HepG2 (cell line): Measurements from ENCODE around the gene NT5DC1. TPM values are rescaled to one million over a fixed set of nuclear protein-coding genes. Genes with fewer than 3 reads are reported as not detected.

Source experiments
- ATAC-seq: fragments of 200-7000 bp; cut with Tn5 transposase; 3 replicates; pipeline ENCODE4 v1.9.1; 2020; ENCODE audit warnings: mild to moderate bottlenecking, moderate library complexity
- BruUV-seq: library from RNA; stranded (reverse); fragments of 400-500 nt; replicated peaks from 2 replicates; lab custom pipeline; 2021; lab: Mats Ljungman, UMichigan
- CTCF ChIA-PET: fragments of 300-600 bp; formaldehyde crosslinking; extraction: SDS; loops from one replicate; lab custom pipeline; 2021; ENCODE audit warnings: low total read pairs, inconsistent platforms, low intra/inter-chr PET ratio; lab: Yijun Ruan, JAX
- POLR2A ChIA-PET: fragments of 350-600 bp; sonication (Branson Sonifier 250); formaldehyde crosslinking; loops from one replicate; lab custom pipeline; 2020; ENCODE audit warnings: antibody characterized with exemption, inconsistent platforms; lab: Yijun Ruan, JAX
- DNase-seq: peaks from one replicate; pipeline ENCODE4 v3.0.0-alpha.2; 2015; ENCODE audit warnings: low spot score
- FAIRE-seq: peaks from 3 replicates; lab custom pipeline; 2011; peaks lifted over from hg19 to GRCh38; lab: Jason Lieb, UNC
- H2AFZ ChIP-seq: one replicate; pipeline ENCODE4 v1.6.1; 2011; ENCODE audit warnings: low read length, inconsistent platforms
- H3K27ac ChIP-seq: fragments of 300-600 bp; 3 replicates; pipeline ENCODE4 v1.8.0; 2011; ENCODE audit warnings: mixed run types, mild to moderate bottlenecking, mixed read lengths, low read length, inconsistent platforms; ENCODE audit not compliant: insufficient read depth; ENCODE audit errors: extremely low read length
- H3K27me3 ChIP-seq, 2 experiments: fragments of 200-600 bp in 1 of 2; 2 replicates in 1 of 2; 3 replicates in 1 of 2; pipeline versions ENCODE4 v1.6.0 to v1.8.0; 2011; ENCODE audit warnings: low read length in 2 of 2, mild to moderate bottlenecking in 2 of 2, moderate library complexity in 2 of 2, inconsistent platforms in 1 of 2; ENCODE audit not compliant: insufficient read depth in 2 of 2, control insufficient read depth in 1 of 2
- H3K36me3 ChIP-seq, 2 experiments: fragments of 200-600 bp in 1 of 2; replicated peaks in 1 of 2; 2 replicates in 1 of 2; 3 replicates in 1 of 2; pipeline versions ENCODE4 v1.5.1 to v1.8.0; 2011; ENCODE audit warnings: low read length in 2 of 2, inconsistent platforms in 1 of 2; ENCODE audit not compliant: insufficient read depth in 2 of 2, control insufficient read depth in 1 of 2
- H3K4me1 ChIP-seq: 2 replicates; pipeline ENCODE4 v1.5.1; 2012; ENCODE audit warnings: low read length, inconsistent platforms; ENCODE audit not compliant: insufficient read depth
- H3K4me2 ChIP-seq: 2 replicates; pipeline ENCODE4 v1.6.0; 2011; ENCODE audit warnings: low read depth, low read length, inconsistent platforms
- H3K4me3 ChIP-seq, 3 experiments: fragments of 200-600 bp in 1 of 3; sonication (generic), shearing (Covaris generic) in 1 of 3; replicated peaks in 1 of 3; 2 replicates each; pipeline ENCODE4 v1.5.1; 2011 to 2016; ENCODE audit warnings: low read length in 3 of 3, inconsistent platforms in 2 of 3, low read depth in 2 of 3, mild to moderate bottlenecking in 2 of 3, control low read depth in 1 of 3, mixed read lengths in 1 of 3; ENCODE audit not compliant: insufficient read depth in 1 of 3
- H3K79me2 ChIP-seq: one replicate; pipeline ENCODE4 v1.6.1; 2011; ENCODE audit warnings: low read length, inconsistent platforms; ENCODE audit not compliant: insufficient read depth
- H3K9ac ChIP-seq: 2 replicates; pipeline ENCODE4 v1.6.0; 2011; ENCODE audit warnings: mild to moderate bottlenecking, low read depth, low read length, inconsistent platforms; ENCODE audit not compliant: insufficient read depth
- H3K9me3 ChIP-seq: 2 replicates; pipeline ENCODE4 v1.5.1; 2012; ENCODE audit warnings: mild to moderate bottlenecking, low read length
- H4K20me1 ChIP-seq: 2 replicates; pipeline ENCODE4 v1.6.0; 2011; ENCODE audit warnings: inconsistent platforms, mild to moderate bottlenecking, low read length, moderate library complexity; ENCODE audit not compliant: insufficient read depth
- ARID2 ChIP-seq: sonication (generic); formaldehyde crosslinking; IDR thresholded peaks from 2 replicates; pipeline ENCODE4 v1.8.1; 2022; ENCODE audit warnings: mild to moderate bottlenecking, missing genetic modification reagents, borderline replicate concordance
- ATF3 ChIP-seq: sonication (generic); formaldehyde crosslinking; IDR thresholded peaks from 2 replicates; pipeline ENCODE4 v1.4.0; 2020; ENCODE audit warnings: missing genetic modification reagents
- CSRNP1 ChIP-seq: sonication (generic); formaldehyde crosslinking; IDR thresholded peaks from 2 replicates; pipeline ENCODE4 v1.8.1; 2023; ENCODE audit warnings: mild to moderate bottlenecking, missing genetic modification reagents
- GATAD2A ChIP-seq: IDR thresholded peaks from 2 replicates; pipeline ENCODE4 v1.6.1; 2016
- HINFP ChIP-seq: sonication (generic); formaldehyde crosslinking; IDR thresholded peaks from 2 replicates; pipeline ENCODE4 v1.4.0; 2020; ENCODE audit warnings: low read depth, mild to moderate bottlenecking, missing genetic modification reagents
- HMG20A ChIP-seq: IDR thresholded peaks from 2 replicates; pipeline ENCODE4 v1.6.1; 2016; ENCODE audit warnings: borderline replicate concordance
- HNRNPLL ChIP-seq: fragments of 200-400 bp; formaldehyde crosslinking; IDR thresholded peaks from 2 replicates; pipeline ENCODE4 v1.6.1; 2017; ENCODE audit warnings: mild to moderate bottlenecking, low read depth, low read length; ENCODE audit not compliant: poor library complexity, severe bottlenecking
- POGZ ChIP-seq: sonication (generic); formaldehyde crosslinking; IDR thresholded peaks from 2 replicates; pipeline ENCODE4 v1.4.0; 2020; ENCODE audit warnings: mild to moderate bottlenecking, missing genetic modification reagents
- PPARG ChIP-seq: conservative IDR thresholded peaks from 2 replicates; pipeline ENCODE4 v1.6.1; 2016; ENCODE audit warnings: missing biosample characterization, missing genetic modification reagents
- REXO4 ChIP-seq: sonication (generic); formaldehyde crosslinking; IDR thresholded peaks from 2 replicates; pipeline ENCODE4 v1.8.0; 2022; ENCODE audit warnings: missing genetic modification reagents, mild to moderate bottlenecking, borderline replicate concordance
- SOX5 ChIP-seq: IDR thresholded peaks from 2 replicates; pipeline ENCODE4 v1.6.1; 2016; ENCODE audit warnings: borderline replicate concordance
- SOX6 ChIP-seq, 2 experiments: fragments of 450-650 bp in 1 of 2; sonication (generic) in 1 of 2; formaldehyde crosslinking in 1 of 2; IDR thresholded peaks; 2 replicates each; pipeline versions ENCODE4 v1.4.0 to v1.6.1; 2017 to 2020; ENCODE audit warnings: antibody characterized with exemption in 1 of 2, mild to moderate bottlenecking in 1 of 2, missing genetic modification reagents in 1 of 2
- ZBTB8A ChIP-seq: sonication (generic); formaldehyde crosslinking; IDR thresholded peaks from 2 replicates; pipeline ENCODE4 v1.4.0; 2020; ENCODE audit warnings: mild to moderate bottlenecking, low read depth, missing genetic modification reagents, borderline replicate concordance
- ZFY ChIP-seq: sonication (generic); formaldehyde crosslinking; IDR thresholded peaks from 2 replicates; pipeline ENCODE4 v1.4.0; 2020; ENCODE audit warnings: missing genetic modification reagents
- ZNF101 ChIP-seq: sonication (generic); formaldehyde crosslinking; IDR thresholded peaks from 2 replicates; pipeline ENCODE4 v1.4.0; 2020; ENCODE audit warnings: mild to moderate bottlenecking, low read depth, missing genetic modification reagents, borderline replicate concordance
- ZNF138 ChIP-seq: sonication (generic); formaldehyde crosslinking; IDR thresholded peaks from 2 replicates; pipeline ENCODE4 v1.5.0; 2020; ENCODE audit warnings: mild to moderate bottlenecking, low read depth, missing genetic modification reagents
- ZNF234 ChIP-seq: sonication (generic); formaldehyde crosslinking; conservative IDR thresholded peaks from 2 replicates; pipeline ENCODE4 v1.5.1; 2020; ENCODE audit warnings: mild to moderate bottlenecking, missing genetic modification reagents
- ZNF24 ChIP-seq: fragments of 450-650 bp; IDR thresholded peaks from 2 replicates; pipeline ENCODE4 v1.6.1; 2017; ENCODE audit warnings: antibody characterized with exemption, mild to moderate bottlenecking
- ZNF557 ChIP-seq: sonication (generic); formaldehyde crosslinking; IDR thresholded peaks from 2 replicates; pipeline ENCODE4 v1.4.0; 2020; ENCODE audit warnings: missing genetic modification reagents
- ZNF83 ChIP-seq: sonication (generic); formaldehyde crosslinking; IDR thresholded peaks from 2 replicates; pipeline ENCODE4 v1.4.0; 2020; ENCODE audit warnings: missing genetic modification reagents, mild to moderate bottlenecking, borderline replicate concordance
- WGBS: methylation state at CpG from one replicate; pipeline ENCODE4 v1.1.6; 2017; ENCODE audit warnings: low lambda C conversion rate; 5-methylcytosine and 5-hydroxymethylcytosine counted together
- in situ Hi-C: cut with HindIII; loops from 2 replicates; pipeline ENCODE4 v1.10.0; 2017; ENCODE audit warnings: low pct_unique_long_range_greater_than_20kb; ENCODE audit not compliant: extremely low pct_ligation_motif_present
- intact Hi-C: fragments of 100-400 bp; cut with micrococcal nuclease; formaldehyde crosslinking; loops from one replicate; pipeline ENCODE4 v1.10.0; 2022; ENCODE audit not compliant: unreplicated experiment
- polyA plus RNA-seq, 8 experiments: library from polyadenylated mRNA; depleted of rRNA in 3 of 8; stranded (reverse) in 7 of 8; unstranded in 1 of 8; fragments of >200 nt; fragmentation: Illumina TruSeq in 4 of 8; extraction: Trizol in 4 of 8; gene quantifications; 2 replicates each; pipeline versions ENCODE4 v1.2.1 to v1.2.3, GENCODE V29; 2011 to 2016; ENCODE audit warnings: low read depth in 4 of 8, missing spikeins in 1 of 8, mixed read lengths in 1 of 8; ENCODE audit not compliant: insufficient read depth in 1 of 8
- total RNA-seq, 5 experiments: library from RNA; depleted of rRNA; stranded (reverse); fragments of >200 nt; fragmentation: Illumina TruSeq; extraction: Trizol; gene quantifications; 2 replicates each; pipeline ENCODE4 v1.2.3, GENCODE V29; 2016; ENCODE audit warnings: low read depth in 1 of 5

The NT5DC1 gene
- total and polyA plus RNA-seq, 2 of the 13 experiments (the other 11 are each of a cell fraction or from before 2014, with no cell fraction given) = 27.0 to 56.1 TPM

- no TSS peak for BruUV-seq
- Histone ChIP-seq H3K9me3 (no peaks in the 10 kb centered on the region), H3K4me2 (peak overlapping the region; percentile 62), H3K79me2 (peaks cover 25% of the 10 kb centered on the region), H3K4me3 (peak overlapping the region in 1 of 3 experiments; percentile 41; a peak in 2 of 6 replicates), H3K27me3 (no peaks in the 10 kb centered on the region; a peak in 1 of 5 replicates), H3K27ac (peak overlapping the region; percentile 33), H3K36me3 (peaks cover 5 to 18% of the 10 kb centered on the region in 2 experiments), H4K20me1 (no peaks in the 10 kb centered on the region), H3K4me1 (peaks cover 59% of the 10 kb centered on the region), H2AFZ (no peak overlapping the region), H3K9ac (no peak overlapping the region)
- intact Hi-C loops = loop anchor here (10.0 kb wide), 1 partner anchor 170 kb away; the partner anchor contains the start of gene TSPYL1
- FAIRE-seq (peak; percentile 85), ATAC-seq (peak; percentile 52), DNase-seq (peak; percentile 70)
- ChIA-PET POLR2A (no interaction called here), CTCF (no interaction called here)
- WGBS = 13% methylated on average over 3 of the region's 3 CpGs
- in situ Hi-C loops = no loop called here
- TF ChIP-seq HINFP (CRISPR knock-in tag) = no peak
- TF ChIP-seq HNRNPLL = no peak
- TF ChIP-seq ZNF24 = no peak
- TF ChIP-seq HMG20A (CRISPR knock-in tag) = no peak
- no peak for TF ChIP-seq ZBTB8A (CRISPR knock-in tag)
- TF ChIP-seq REXO4 = no peak
- no peak for TF ChIP-seq ARID2 (CRISPR knock-in tag)
- no peak for TF ChIP-seq ZNF83
- TF ChIP-seq SOX6 (IDR thresholded peaks at IDR 0.05) = no peak
- peak; percentile 57; the same call in 1 of the 2 replicates for TF ChIP-seq SOX6 (CRISPR knock-in tag; IDR thresholded peaks at IDR 0.05)
- TF ChIP-seq ATF3 = no peak
- TF ChIP-seq CSRNP1 (CRISPR knock-in tag) = no peak
- TF ChIP-seq PPARG (CRISPR knock-in tag) = peak; percentile 54; the same call in 1 of the 2 replicates
- peak; percentile 39; the same call in 1 of the 2 replicates for TF ChIP-seq POGZ
- no peak for TF ChIP-seq ZFY (CRISPR knock-in tag)
- peak; percentile 48 for TF ChIP-seq SOX5
- TF ChIP-seq ZNF101 (CRISPR knock-in tag) = no peak
- TF ChIP-seq GATAD2A (CRISPR knock-in tag) = 0 out of 2 replicates have a peak, but pooled peaks have one; percentile 47
- TF ChIP-seq ZNF138 (CRISPR knock-in tag) = no peak
- no peak for TF ChIP-seq ZNF234
- TF ChIP-seq ZNF557 = 0 out of 2 replicates have a peak, but pooled peaks have one; percentile 85
These were observed 4.6 kb downstream of the NT5DC1 start for GRCh38 chr6:116105247-116105646.
